Karpas-422 (cell line): Measurements from ENCODE around the gene TSPYL6. TPM values are rescaled to one million over a fixed set of nuclear protein-coding genes. Genes with fewer than 3 reads are reported as not detected.

Experiments used
- DNase-seq: peaks from one replicate; pipeline ENCODE4 v3.0.0-alpha.2; 2015
- H2AFZ ChIP-seq: fragments of 200-600 bp; sonication (generic); 2 replicates; pipeline ENCODE4 v1.6.1; 2014; ENCODE audit warnings: antibody characterized with exemption, low read length, mixed read lengths
- H3K27ac ChIP-seq: fragments of 200-600 bp; sonication (generic); 2 replicates; pipeline ENCODE4 v1.5.1; 2014; ENCODE audit warnings: mild to moderate bottlenecking, low read length, moderate library complexity
- H3K27me3 ChIP-seq: fragments of 200-600 bp; sonication (generic); 2 replicates; pipeline ENCODE4 v1.6.1; 2014; ENCODE audit warnings: low read length, mixed read lengths
- H3K36me3 ChIP-seq: fragments of 200-600 bp; sonication (generic); 2 replicates; pipeline ENCODE4 v1.6.1; 2014; ENCODE audit warnings: low read length, mixed read lengths; ENCODE audit not compliant: insufficient read depth
- H3K4me1 ChIP-seq: fragments of 200-600 bp; sonication (generic); 2 replicates; pipeline ENCODE4 v1.6.1; 2014; ENCODE audit warnings: mild to moderate bottlenecking, low read length, mixed read lengths
- H3K4me2 ChIP-seq: fragments of 200-600 bp; sonication (generic); 2 replicates; pipeline ENCODE4 v1.6.1; 2014; ENCODE audit warnings: low read length, low read depth, mild to moderate bottlenecking; ENCODE audit not compliant: poor library complexity, severe bottlenecking
- H3K4me3 ChIP-seq: fragments of 200-600 bp; sonication (generic); 2 replicates; pipeline ENCODE4 v1.5.1; 2014; ENCODE audit warnings: mild to moderate bottlenecking, antibody characterized with exemption, low read length, mixed read lengths
- H3K79me2 ChIP-seq: fragments of 200-600 bp; sonication (generic); 2 replicates; pipeline ENCODE4 v1.6.1; 2014; ENCODE audit warnings: mild to moderate bottlenecking, low read length, mixed read lengths
- H3K9ac ChIP-seq: fragments of 200-600 bp; sonication (generic); 2 replicates; pipeline ENCODE4 v1.6.0; 2014; ENCODE audit warnings: low read length
- H3K9me2 ChIP-seq: fragments of 200-600 bp; sonication (generic), shearing (Covaris generic); replicated peaks from 2 replicates; pipeline ENCODE4 v1.6.0; 2014; ENCODE audit warnings: mild to moderate bottlenecking, low read length, moderate library complexity; ENCODE audit not compliant: insufficient read depth
- H3K9me3 ChIP-seq: fragments of 300-700, 200-600 bp; sonication (generic); 2 replicates; pipeline ENCODE4 v1.6.1; 2014; ENCODE audit warnings: low read length, mixed read lengths
- H4K20me1 ChIP-seq: fragments of 200-600 bp; sonication (generic); 2 replicates; pipeline ENCODE4 v1.6.1; 2014; ENCODE audit warnings: mild to moderate bottlenecking, antibody characterized with exemption, low read length, low read depth; ENCODE audit not compliant: insufficient read depth
- total RNA-seq: library from RNA; depleted of rRNA; stranded (reverse); fragments of >200 nt; shearing (Covaris generic); gene quantifications from 2 replicates; pipeline ENCODE4 v1.2.3, GENCODE V29; 2014; ENCODE audit warnings: low replicate concordance

Gene TSPYL6
- total RNA-seq, 1 experiment from 2014 or later = 0.60 TPM

DNA sequence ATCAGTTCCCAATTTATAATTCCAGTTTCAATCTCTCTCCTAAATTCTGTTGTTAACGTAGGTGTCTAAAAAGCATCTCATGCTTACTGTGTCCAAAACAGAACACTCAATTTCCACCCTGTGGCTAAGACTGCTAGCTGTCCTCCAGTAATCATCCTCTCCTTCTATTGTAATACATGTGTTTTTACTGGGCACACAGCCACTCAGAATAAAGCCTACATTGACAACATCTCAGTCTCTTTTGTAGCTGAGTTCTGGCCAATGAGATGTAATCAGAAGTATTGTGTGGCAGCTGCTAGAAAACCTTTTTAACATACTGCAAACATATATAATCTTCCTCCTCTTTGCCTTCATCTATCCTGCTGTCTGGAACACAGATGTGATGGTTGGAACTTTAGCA is 29.4 kb upstream of the TSPYL6 start:
- Histone ChIP-seq H4K20me1 (no peaks in the 10 kb centered on the region), H3K4me2 (no peak overlapping the region), H2AFZ (no peak overlapping the region), H3K36me3 (no peaks in the 10 kb centered on the region), H3K79me2 (no peaks in the 10 kb centered on the region), H3K4me3 (no peak overlapping the region), H3K9ac (no peak overlapping the region), H3K9me3 (no peaks in the 10 kb centered on the region), H3K27me3 (no peaks in the 10 kb centered on the region), H3K9me2 (no peaks in the 10 kb centered on the region), H3K4me1 (peaks cover 5% of the 10 kb centered on the region), H3K27ac (no peak overlapping the region)
- no peak for DNase-seq

DNA sequence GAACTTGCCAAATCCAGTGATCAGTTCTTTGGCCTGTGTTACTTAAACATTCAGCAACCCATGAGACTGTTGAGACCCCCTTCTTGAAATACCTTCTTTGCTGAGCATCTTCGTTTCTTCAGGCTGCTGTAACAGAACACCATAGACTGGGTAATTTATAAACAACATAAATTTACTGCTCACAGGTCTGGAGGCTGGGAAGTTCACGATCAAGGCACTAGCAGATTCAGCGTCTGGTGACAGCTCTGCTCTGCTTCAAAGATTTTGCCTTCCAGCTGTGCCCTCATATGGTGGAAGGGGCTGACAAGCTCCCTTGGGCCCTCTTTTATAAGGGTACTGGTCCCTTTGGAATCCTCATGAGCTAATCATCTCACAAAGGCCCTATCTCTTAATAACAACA is 28.8 kb upstream of the TSPYL6 start:
- no peaks in the 10 kb centered on the region for H3K79me2 ChIP-seq
- no peak overlapping the region for H3K27ac ChIP-seq
- no peak overlapping the region for H3K4me2 ChIP-seq
- no peaks in the 10 kb centered on the region for H3K9me2 ChIP-seq
- H3K9me3 ChIP-seq = no peaks in the 10 kb centered on the region
- no peaks in the 10 kb centered on the region for H4K20me1 ChIP-seq
- H3K9ac ChIP-seq = no peak overlapping the region
- H2AFZ ChIP-seq = no peak overlapping the region
- no peak overlapping the region for H3K4me3 ChIP-seq
- H3K4me1 ChIP-seq = no peaks in the 10 kb centered on the region
- no peaks in the 10 kb centered on the region for H3K36me3 ChIP-seq
- H3K27me3 ChIP-seq = no peaks in the 10 kb centered on the region
- no peak for DNase-seq

DNA sequence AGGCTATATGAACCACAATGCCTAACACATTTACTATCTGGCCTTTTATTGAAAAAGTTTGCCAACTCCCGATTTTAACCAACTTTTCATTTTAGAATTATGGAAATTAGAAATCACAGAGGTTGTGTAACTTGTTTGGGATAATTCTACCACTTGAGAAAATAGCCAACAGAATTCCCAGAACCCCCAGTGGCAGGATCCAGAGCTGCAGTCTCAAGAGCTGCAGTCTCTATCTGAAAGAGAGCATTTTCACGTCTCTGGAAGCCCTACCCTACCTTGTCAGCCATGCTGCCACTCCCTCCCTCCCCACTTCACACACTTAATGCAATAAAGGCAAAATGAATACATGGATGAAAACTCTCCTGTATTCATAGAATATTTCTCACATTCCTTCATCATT is 23.4 kb upstream of the TSPYL6 start:
- no peak for DNase-seq
- H3K4me1 ChIP-seq = peaks cover 3% of the 10 kb centered on the region; the same call in 1 of the 2 replicates
- H3K9me2 ChIP-seq = no peaks in the 10 kb centered on the region
- no peaks in the 10 kb centered on the region for H3K36me3 ChIP-seq
- no peak overlapping the region for H3K4me3 ChIP-seq
- H3K9me3 ChIP-seq = no peaks in the 10 kb centered on the region
- no peaks in the 10 kb centered on the region for H4K20me1 ChIP-seq
- no peak overlapping the region for H2AFZ ChIP-seq
- H3K79me2 ChIP-seq = no peaks in the 10 kb centered on the region
- H3K27me3 ChIP-seq = no peaks in the 10 kb centered on the region
- H3K9ac ChIP-seq = no peak overlapping the region
- no peak overlapping the region for H3K4me2 ChIP-seq
- no peak overlapping the region for H3K27ac ChIP-seq

DNA sequence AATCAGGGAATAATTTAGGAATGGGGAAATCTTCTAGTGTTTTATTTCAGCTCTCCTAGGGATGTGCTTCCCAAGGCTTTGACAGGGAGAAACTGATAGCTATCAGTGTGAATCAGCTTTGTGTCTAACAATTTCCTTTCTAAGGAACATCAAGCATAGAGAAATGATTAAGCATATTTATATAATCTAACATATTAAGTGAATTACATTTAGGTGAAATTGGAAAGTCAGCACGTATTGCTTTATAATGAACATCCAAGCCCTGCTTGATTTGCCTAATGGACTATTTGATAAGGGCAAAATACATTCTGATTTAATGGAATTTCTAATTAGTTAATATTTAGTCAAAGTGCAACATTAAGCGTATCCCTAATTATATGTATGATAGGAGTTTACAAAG is 19.5 kb upstream of the TSPYL6 start:
- Histone ChIP-seq H3K4me2 (no peak overlapping the region), H3K36me3 (no peaks in the 10 kb centered on the region), H3K4me1 (peaks cover 3% of the 10 kb centered on the region; the same call in 1 of the 2 replicates), H3K9me3 (no peaks in the 10 kb centered on the region), H2AFZ (no peak overlapping the region), H3K27me3 (no peaks in the 10 kb centered on the region), H3K4me3 (no peak overlapping the region), H3K79me2 (no peaks in the 10 kb centered on the region), H4K20me1 (no peaks in the 10 kb centered on the region), H3K27ac (no peak overlapping the region), H3K9me2 (no peaks in the 10 kb centered on the region), H3K9ac (no peak overlapping the region)
- DNase-seq = no peak

DNA sequence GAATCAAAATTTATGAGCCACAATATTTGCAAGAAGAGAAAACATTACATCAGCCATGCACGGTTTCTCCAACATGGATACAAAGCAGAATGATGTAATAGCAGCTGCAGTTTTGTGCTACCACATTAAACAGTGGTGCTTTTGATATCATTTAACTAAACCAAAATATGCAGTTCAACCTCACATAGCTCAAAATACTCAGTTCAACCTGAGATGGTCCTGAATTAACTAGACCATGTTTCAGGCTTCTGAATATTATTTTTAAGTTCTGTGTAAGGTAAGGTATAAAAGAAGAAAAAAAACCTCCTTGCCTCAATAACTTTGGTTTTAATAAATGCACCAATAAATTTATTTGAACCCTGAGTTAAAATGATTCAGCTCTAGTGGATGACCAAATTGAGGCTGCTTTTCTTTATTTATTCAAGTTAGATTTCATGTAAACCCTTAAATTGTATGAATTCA is 18.8 kb upstream of the TSPYL6 start:
- Histone ChIP-seq H3K4me2 (no peak overlapping the region), H3K27me3 (no peaks in the 10 kb centered on the region), H3K9ac (no peak overlapping the region; the same call in 1 of the 2 replicates), H3K79me2 (no peaks in the 10 kb centered on the region), H3K27ac (no peak overlapping the region; the same call in 1 of the 2 replicates), H3K9me2 (no peaks in the 10 kb centered on the region), H3K36me3 (no peaks in the 10 kb centered on the region), H3K4me1 (peaks cover 3% of the 10 kb centered on the region; the same call in 1 of the 2 replicates), H3K4me3 (no peak overlapping the region), H4K20me1 (no peaks in the 10 kb centered on the region), H3K9me3 (no peaks in the 10 kb centered on the region), H2AFZ (no peak overlapping the region)
- no peak for DNase-seq

DNA sequence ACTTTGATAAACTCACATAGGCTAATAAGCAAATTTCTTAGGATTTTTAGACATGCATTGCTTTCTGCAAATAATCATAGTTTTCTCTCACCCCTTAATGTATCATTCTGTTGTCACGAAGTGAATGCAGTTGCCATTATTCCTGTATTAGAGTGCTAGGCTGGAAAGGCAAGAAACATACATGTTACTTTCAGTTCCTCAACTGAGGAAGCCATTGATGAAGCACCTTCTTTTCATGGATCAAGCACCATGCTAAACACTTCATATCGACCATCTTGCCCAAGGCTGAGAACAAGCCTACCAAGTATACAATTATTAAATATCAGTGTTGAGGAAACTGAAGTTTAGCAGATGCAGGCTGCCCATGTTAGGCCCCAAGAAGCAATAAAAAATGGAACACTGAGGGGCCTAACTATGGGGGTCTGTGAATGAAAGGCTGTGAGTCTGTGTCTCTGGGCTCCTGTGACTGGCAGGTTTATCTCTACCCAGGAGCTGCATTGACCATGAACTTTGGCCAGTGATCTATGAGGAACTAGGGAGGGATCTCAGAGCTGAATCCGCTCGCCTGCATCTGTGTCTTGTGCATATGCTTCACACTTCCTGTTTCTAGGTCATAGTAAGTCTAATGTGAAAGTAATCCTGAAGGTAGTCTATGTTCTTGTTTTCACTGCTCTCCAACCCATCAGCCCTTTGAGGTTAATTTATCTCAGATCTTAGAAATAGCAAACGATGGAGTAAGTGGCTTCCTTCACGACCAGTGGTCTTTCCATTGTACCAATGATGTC is 16.0 kb upstream of the TSPYL6 start:
- Histone ChIP-seq H3K27ac (no peak overlapping the region), H3K27me3 (no peaks in the 10 kb centered on the region), H3K4me1 (peaks cover 3% of the 10 kb centered on the region; the same call in 1 of the 2 replicates), H3K36me3 (no peaks in the 10 kb centered on the region), H3K79me2 (no peaks in the 10 kb centered on the region), H2AFZ (no peak overlapping the region), H3K4me3 (no peak overlapping the region), H3K9me2 (no peaks in the 10 kb centered on the region), H3K9me3 (no peaks in the 10 kb centered on the region), H3K9ac (no peak overlapping the region), H4K20me1 (no peaks in the 10 kb centered on the region), H3K4me2 (no peak overlapping the region)
- peak; percentile 43 for DNase-seq

DNA sequence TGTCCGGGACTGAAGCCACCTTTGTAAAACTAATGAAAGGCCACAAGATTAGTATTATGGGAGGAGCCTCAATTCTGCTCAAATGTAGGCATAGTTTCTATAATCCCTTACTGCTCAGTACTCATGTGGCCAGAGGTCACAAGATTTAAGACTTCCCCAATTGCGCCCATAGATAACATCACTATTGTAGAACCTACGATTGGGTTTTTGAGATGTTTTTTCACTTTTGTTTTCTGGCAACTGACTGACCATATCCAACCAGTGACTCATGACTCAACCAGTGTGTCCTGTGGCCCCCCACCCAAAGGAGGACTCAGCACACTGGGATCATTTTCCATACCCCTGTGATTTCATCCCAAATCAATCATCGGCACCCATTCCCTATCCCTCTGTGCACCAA is 15.2 kb upstream of the TSPYL6 start:
- Histone ChIP-seq H3K4me3 (no peak overlapping the region), H3K9ac (no peak overlapping the region), H3K9me2 (no peaks in the 10 kb centered on the region), H3K27ac (no peak overlapping the region), H3K4me2 (no peak overlapping the region), H4K20me1 (no peaks in the 10 kb centered on the region), H2AFZ (no peak overlapping the region), H3K79me2 (no peaks in the 10 kb centered on the region), H3K27me3 (no peaks in the 10 kb centered on the region), H3K4me1 (peaks cover 3% of the 10 kb centered on the region; the same call in 1 of the 2 replicates), H3K36me3 (no peaks in the 10 kb centered on the region), H3K9me3 (no peaks in the 10 kb centered on the region)
- no peak for DNase-seq

DNA sequence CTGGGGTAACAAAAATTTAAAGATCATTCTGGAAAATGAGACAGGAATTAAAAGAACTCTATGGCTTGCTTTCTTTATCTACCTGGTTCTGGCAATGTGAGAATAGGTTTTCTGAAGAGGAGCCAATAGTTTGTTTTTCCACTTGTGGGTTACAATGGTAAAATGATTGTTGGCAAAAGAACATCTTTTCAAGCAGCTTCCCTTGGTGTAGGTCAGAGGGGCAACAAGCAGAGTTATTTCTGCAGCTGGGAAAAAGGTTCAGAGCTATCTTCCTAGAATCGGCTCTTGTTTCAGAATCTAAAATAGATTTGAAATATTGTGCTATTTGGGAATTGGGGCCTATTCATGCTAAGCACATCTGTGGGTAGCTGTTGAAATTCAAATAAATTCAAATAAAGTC is 11.5 kb upstream of the TSPYL6 start:
- Histone ChIP-seq H3K4me2 (no peak overlapping the region), H3K9me3 (no peaks in the 10 kb centered on the region), H3K79me2 (no peaks in the 10 kb centered on the region), H3K4me1 (no peaks in the 10 kb centered on the region), H3K27me3 (no peaks in the 10 kb centered on the region), H3K36me3 (no peaks in the 10 kb centered on the region), H3K9ac (no peak overlapping the region), H3K27ac (no peak overlapping the region), H3K9me2 (no peaks in the 10 kb centered on the region), H2AFZ (no peak overlapping the region), H4K20me1 (no peaks in the 10 kb centered on the region), H3K4me3 (no peak overlapping the region)
- DNase-seq = no peak
